CD4-positive, alpha-beta memory T cell (primary cell): ENCODE results near the gene GP9. TPM values are rescaled to one million over a fixed set of nuclear protein-coding genes. Genes with fewer than 3 reads are reported as not detected.
"Not testable (repeated sequence)": the region's sequence is repeated elsewhere in the genome, so short reads cannot be mapped to it uniquely, and the experiment has no call there.

Experiments
- CTCF ChIA-PET: fragments of 350-600 bp; sonication (Branson Sonifier 250); formaldehyde crosslinking; loops from one replicate; lab custom pipeline; 2021; ENCODE audit warnings: inconsistent platforms; ENCODE audit not compliant: partially characterized antibody; lab: Charles Lee
- POLR2A ChIA-PET: fragments of 350-600 bp; sonication (Branson Sonifier 250); formaldehyde crosslinking; loops from one replicate; lab custom pipeline; 2021; ENCODE audit not compliant: partially characterized antibody; lab: Charles Lee
- DNase-seq, 5 donors: peaks; one replicate each; pipeline versions ENCODE4 v3.0.0 to v3.0.0-alpha.2; 2020 to 2022; ENCODE audit warnings: mixed read lengths in 1 of 5
- H3K27ac ChIP-seq: one replicate; pipeline ENCODE4 v1.7.0; 2013; ENCODE audit warnings: low read depth, low read length
- H3K27me3 ChIP-seq: 2 replicates; pipeline ENCODE4 v1.7.0; 2013; ENCODE audit warnings: mild to moderate bottlenecking, low read length, moderate library complexity; ENCODE audit not compliant: insufficient read depth
- H3K36me3 ChIP-seq: 2 replicates; pipeline ENCODE4 v1.7.0; 2013; ENCODE audit warnings: mild to moderate bottlenecking, low read length, moderate library complexity; ENCODE audit not compliant: insufficient read depth
- H3K4me1 ChIP-seq: 2 replicates; pipeline ENCODE4 v1.7.0; 2013; ENCODE audit warnings: mild to moderate bottlenecking, low read length, moderate library complexity; ENCODE audit not compliant: insufficient read depth
- H3K4me3 ChIP-seq, 2 donors: one replicate each; pipeline ENCODE4 v1.7.0; 2013; ENCODE audit warnings: low read length in 2 of 2, mild to moderate bottlenecking in 1 of 2
- H3K9me3 ChIP-seq, 2 donors: one replicate each; pipeline ENCODE4 v1.7.0; 2013; ENCODE audit warnings: low read length in 2 of 2, control low read depth in 1 of 2; ENCODE audit not compliant: control insufficient read depth in 1 of 2
- H3K27ac Mint-ChIP-seq, 7 donors: one replicate each; pipeline ENCODE4 v1.8.0; 2020 to 2021; ENCODE audit warnings: mixed read lengths in 7 of 7, mild to moderate bottlenecking in 6 of 7, inconsistent platforms in 3 of 7, moderate library complexity in 3 of 7
- H3K27me3 Mint-ChIP-seq, 2 donors: one replicate each; pipeline ENCODE4 v1.8.0; 2020 to 2021; ENCODE audit warnings: mixed read lengths in 2 of 2
- H3K36me3 Mint-ChIP-seq, 2 donors: one replicate each; pipeline ENCODE4 v1.8.0; 2020 to 2021; ENCODE audit warnings: mixed read lengths in 2 of 2, inconsistent platforms in 1 of 2, mild to moderate bottlenecking in 1 of 2
- H3K4me1 Mint-ChIP-seq, 4 donors: one replicate each; pipeline ENCODE4 v1.8.0; 2020 to 2021; ENCODE audit warnings: mixed read lengths in 4 of 4, mild to moderate bottlenecking in 1 of 4
- H3K4me3 Mint-ChIP-seq, 8 donors: one replicate each; pipeline ENCODE4 v1.8.0; 2020 to 2021; ENCODE audit warnings: mixed read lengths in 8 of 8, mild to moderate bottlenecking in 7 of 8, moderate library complexity in 6 of 8, inconsistent platforms in 3 of 8
- H3K9me3 Mint-ChIP-seq, 8 donors: one replicate each; pipeline ENCODE4 v1.8.0; 2020 to 2021; ENCODE audit warnings: mixed read lengths in 8 of 8, mild to moderate bottlenecking in 5 of 8, inconsistent platforms in 3 of 8, moderate library complexity in 1 of 8
- intact Hi-C: fragments of 100-400 bp; cut with micrococcal nuclease; formaldehyde crosslinking; loops from one replicate; pipeline ENCODE4 v1.15.1; 2023
- polyA plus RNA-seq, 2 donors: library from polyadenylated mRNA; unstranded; fragments of 300-500 nt; fragmentation: Illumina TruSeq; gene quantifications; one replicate each; pipeline ENCODE4 v1.2.3, GENCODE V29; 2021
- total RNA-seq, 2 experiments: library from RNA; stranded (reverse); gene quantifications; one replicate each; pipeline ENCODE4 v1.2.3, GENCODE V29; 2021

Gene GP9
- total and polyA plus RNA-seq, 4 experiments from 2014 or later: not detected

- no peak overlapping the region for H3K27ac ChIP-seq
- peak overlapping the region in 1 of 8 donors; percentile 8 for H3K4me3 Mint-ChIP-seq
- no peaks in the 10 kb centered on the region for H3K9me3 Mint-ChIP-seq
- H3K27me3 ChIP-seq: no peaks in the 10 kb centered on the region
- ChIA-PET POLR2A (interaction anchor here (1.3 to 7.5 kb wide), 3 partner anchors 12 to 209 kb away, joined by 6 to 64 read pairs (median 34); partner anchors contain the start of gene RAB43), CTCF (interaction anchor here (1.4 to 1.7 kb wide), 2 partner anchors 14 to 55 kb away, joined by 3 to 9 read pairs; partner anchors contain the start of gene RAB43)
- peak overlapping the region in 2 of 7 donors; percentile 63 to 87 for H3K27ac Mint-ChIP-seq
- DNase-seq: no peak
- no peaks in the 10 kb centered on the region for H3K9me3 ChIP-seq
- peaks cover 29% of the 10 kb centered on the region for H3K36me3 ChIP-seq
- H3K4me3 ChIP-seq: no peak overlapping the region
- H3K27me3 Mint-ChIP-seq: no peaks in the 10 kb centered on the region
- H3K4me1 ChIP-seq: peaks cover 57% of the 10 kb centered on the region
- peaks cover 22 to 50% of the 10 kb centered on the region in 2 donors for H3K36me3 Mint-ChIP-seq
- peaks cover 39 to 83% (median 57%) of the 10 kb centered on the region in 4 donors for H3K4me1 Mint-ChIP-seq
- intact Hi-C loops: no loop called here
These were observed 46.4 kb downstream of the GP9 start for GRCh38 chr3:129106866-129107565.

GRCh38 chr3:129107793-129108192 is 47.2 kb downstream of the GP9 start:
- no peaks in the 10 kb centered on the region for H3K9me3 ChIP-seq
- H3K36me3 ChIP-seq: peaks cover 36% of the 10 kb centered on the region
- H3K27me3 ChIP-seq: no peaks in the 10 kb centered on the region
- peaks cover 58% of the 10 kb centered on the region for H3K4me1 ChIP-seq
- ChIA-PET CTCF (interaction anchor here (1.4 kb wide), 1 partner anchor 56 kb away, joined by 3 read pairs; no protein-coding TSS in a partner anchor), POLR2A (interaction anchor here (1.3 to 7.1 kb wide), 2 partner anchors 13 to 208 kb away, joined by 6 to 34 read pairs; partner anchors contain the start of gene RAB43)
- no peak for DNase-seq
- no peak overlapping the region for H3K4me3 ChIP-seq
- Mint-ChIP-seq H3K36me3 (peaks cover 22 to 52% of the 10 kb centered on the region in 2 donors), H3K4me3 (no peak overlapping the region), H3K27ac (peak overlapping the region in 6 of 7 donors; percentile 39 to 87 (median 68)), H3K4me1 (peaks cover 39 to 81% (median 56%) of the 10 kb centered on the region in 4 donors), H3K9me3 (no peaks in the 10 kb centered on the region), H3K27me3 (no peaks in the 10 kb centered on the region)
- H3K27ac ChIP-seq: no peak overlapping the region
- intact Hi-C loops: no loop called here

GRCh38 chr3:129111076-129111780 is 50.6 kb downstream of the GP9 start:
- intact Hi-C loops: not testable (repeated sequence)

More at GRCh38 chr3:129111076-129111780, 50.6 kb downstream of the GP9 start:
- H3K9me3 ChIP-seq, H3K9me3 Mint-ChIP-seq, H3K4me3 Mint-ChIP-seq, H3K27me3 ChIP-seq, H3K4me3 ChIP-seq, H3K27ac ChIP-seq, H3K27me3 Mint-ChIP-seq, DNase-seq: not testable (repeated sequence)
- Histone ChIP-seq H3K4me1 (peaks cover 58% of the 10 kb centered on the region), H3K36me3 (peaks cover 31% of the 10 kb centered on the region)
- ChIA-PET POLR2A (interaction anchor here (7.1 kb wide), 1 partner anchor 10 kb away, joined by 34 read pairs; the partner anchor contains the start of gene RAB43), CTCF (interaction anchor here (1.4 kb wide), 1 partner anchor 58 kb away, joined by 4 read pairs; no protein-coding TSS in a partner anchor)
- peaks cover 38 to 80% (median 55%) of the 10 kb centered on the region in 4 donors for H3K4me1 Mint-ChIP-seq
- peaks cover 31 to 56% of the 10 kb centered on the region in 2 donors for H3K36me3 Mint-ChIP-seq
- peak overlapping the region in 4 of 7 donors; percentile 2 to 65 (median 46) for H3K27ac Mint-ChIP-seq

Other genes with a start within 250 kb of the GP9 start
- 10 to 100 TPM; 54.9 to 62.2 TPM for gene ACAD9, start 181.2 kb upstream of the GP9 start, total RNA-seq
- 10 to 100 TPM; 12.9 to 20.7 TPM for gene ACAD9, start 181.2 kb upstream of the GP9 start, polyA plus RNA-seq
- gene CFAP92, start 66.7 kb upstream of the GP9 start, total RNA-seq: under 1 TPM in 1 of 2 experiments, not detected in 1; 0.38 TPM
- under 1 TPM in 1 of 2 donors, not detected in 1; 0.47 TPM for gene CFAP92, start 66.7 kb upstream of the GP9 start, polyA plus RNA-seq
- not detected for gene EFCC1, start 59.5 kb upstream of the GP9 start, total RNA-seq
- gene EFCC1, start 59.5 kb upstream of the GP9 start, polyA plus RNA-seq: not detected
- gene RAB43, start 61.0 kb downstream of the GP9 start, total RNA-seq: 10 to 100 TPM; 64.5 to 68.4 TPM
- 10 to 100 TPM; 11.3 to 16.2 TPM for gene RAB43, start 61.0 kb downstream of the GP9 start, polyA plus RNA-seq
- 10 to 100 TPM; 29.5 to 34.3 TPM for gene ISY1, start 100.3 kb downstream of the GP9 start, total RNA-seq
- gene ISY1, start 100.3 kb downstream of the GP9 start, polyA plus RNA-seq: 100 to 1,000 TPM in 1 of 2 donors, 10 to 100 TPM in 1; 98.7 to 104 TPM
- 100 to 1,000 TPM; 369 to 400 TPM for gene CNBP, start 123.1 kb downstream of the GP9 start, total RNA-seq
- 1,000 to 10,000 TPM in 1 of 2 donors, 100 to 1,000 TPM in 1; 938 to 1,608 TPM for gene CNBP, start 123.1 kb downstream of the GP9 start, polyA plus RNA-seq
- 100 to 1,000 TPM; 147 TPM for gene COPG1, start 188.8 kb downstream of the GP9 start, total RNA-seq
- gene COPG1, start 188.8 kb downstream of the GP9 start, polyA plus RNA-seq: 100 to 1,000 TPM in 1 of 2 donors, 10 to 100 TPM in 1; 67.4 to 111 TPM
- gene HMCES, start 218.1 kb downstream of the GP9 start, total RNA-seq: 10 to 100 TPM; 50.1 to 52.5 TPM
- 100 to 1,000 TPM in 1 of 2 donors, 10 to 100 TPM in 1; 100.0 to 100 TPM for gene HMCES, start 218.1 kb downstream of the GP9 start, polyA plus RNA-seq